Neural progenitor cell (in vitro differentiated cells): ENCODE measurements around the gene LRPAP1.

Source experiments
- EZH2 ChIP-seq: fragments of 200-600 bp; sonication (generic); IDR thresholded peaks from 2 replicates; pipeline ENCODE4 v1.6.1; 2017; ENCODE audit warnings: antibody characterized with exemption, mild to moderate bottlenecking, moderate library complexity
- TF ChIP-seq, protein P1 (sequence below): fragments of 200-600 bp; sonication (generic); IDR thresholded peaks from 2 replicates; pipeline ENCODE4 v1.5.1; 2017; ENCODE audit warnings: antibody characterized with exemption, mild to moderate bottlenecking

DNA sequence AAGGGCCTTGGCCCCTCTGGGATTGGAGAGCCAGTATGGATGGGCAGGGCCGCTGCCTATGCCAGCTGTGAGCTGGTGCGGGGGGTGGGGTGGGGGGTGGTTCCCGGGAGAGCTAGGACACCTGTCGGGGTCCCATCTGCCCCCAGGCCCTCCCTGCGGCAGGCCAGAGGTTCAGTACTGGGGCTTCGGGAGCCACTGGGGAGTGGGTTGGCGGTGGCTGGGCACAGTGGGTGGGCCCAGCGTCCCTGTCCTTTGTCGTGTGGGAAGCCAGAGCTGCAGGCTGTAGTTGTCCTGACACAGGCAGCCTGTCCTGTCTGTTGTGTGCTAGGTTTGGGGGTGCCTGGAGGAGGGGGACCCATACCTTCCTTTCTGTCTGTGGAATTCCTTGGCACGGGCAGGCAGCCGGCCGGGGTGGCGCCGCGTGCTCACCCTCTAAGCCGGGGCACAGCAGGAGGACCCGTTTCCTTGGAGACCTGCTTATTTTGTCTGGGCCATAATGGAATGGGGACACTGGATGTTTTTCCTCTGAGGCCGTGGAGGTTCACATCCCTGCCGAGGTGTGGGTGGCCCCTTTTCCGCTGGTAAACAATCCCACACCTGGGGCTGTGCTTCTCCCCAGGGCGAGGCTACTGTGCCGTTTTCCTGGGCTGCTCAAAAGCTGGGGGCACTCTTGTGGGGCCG, 54.3 kb downstream of the LRPAP1 start:
- TF ChIP-seq, protein P1, sequence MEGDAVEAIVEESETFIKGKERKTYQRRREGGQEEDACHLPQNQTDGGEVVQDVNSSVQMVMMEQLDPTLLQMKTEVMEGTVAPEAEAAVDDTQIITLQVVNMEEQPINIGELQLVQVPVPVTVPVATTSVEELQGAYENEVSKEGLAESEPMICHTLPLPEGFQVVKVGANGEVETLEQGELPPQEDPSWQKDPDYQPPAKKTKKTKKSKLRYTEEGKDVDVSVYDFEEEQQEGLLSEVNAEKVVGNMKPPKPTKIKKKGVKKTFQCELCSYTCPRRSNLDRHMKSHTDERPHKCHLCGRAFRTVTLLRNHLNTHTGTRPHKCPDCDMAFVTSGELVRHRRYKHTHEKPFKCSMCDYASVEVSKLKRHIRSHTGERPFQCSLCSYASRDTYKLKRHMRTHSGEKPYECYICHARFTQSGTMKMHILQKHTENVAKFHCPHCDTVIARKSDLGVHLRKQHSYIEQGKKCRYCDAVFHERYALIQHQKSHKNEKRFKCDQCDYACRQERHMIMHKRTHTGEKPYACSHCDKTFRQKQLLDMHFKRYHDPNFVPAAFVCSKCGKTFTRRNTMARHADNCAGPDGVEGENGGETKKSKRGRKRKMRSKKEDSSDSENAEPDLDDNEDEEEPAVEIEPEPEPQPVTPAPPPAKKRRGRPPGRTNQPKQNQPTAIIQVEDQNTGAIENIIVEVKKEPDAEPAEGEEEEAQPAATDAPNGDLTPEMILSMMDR: no peak
- no peak for TF ChIP-seq EZH2
